Cerebellar cortex (tissue), 1 donor: ENCODE measurements around the gene CNIH2.
"Not testable (repeated sequence)": the region's sequence is repeated elsewhere in the genome, so short reads cannot be mapped to it uniquely, and the experiment has no call there.

Experiments
- DNase-seq: peaks from one replicate; pipeline ENCODE4 v3.0.0-alpha.2; 2015; ENCODE audit warnings: low spot score

CNIH2 gene

DNA sequence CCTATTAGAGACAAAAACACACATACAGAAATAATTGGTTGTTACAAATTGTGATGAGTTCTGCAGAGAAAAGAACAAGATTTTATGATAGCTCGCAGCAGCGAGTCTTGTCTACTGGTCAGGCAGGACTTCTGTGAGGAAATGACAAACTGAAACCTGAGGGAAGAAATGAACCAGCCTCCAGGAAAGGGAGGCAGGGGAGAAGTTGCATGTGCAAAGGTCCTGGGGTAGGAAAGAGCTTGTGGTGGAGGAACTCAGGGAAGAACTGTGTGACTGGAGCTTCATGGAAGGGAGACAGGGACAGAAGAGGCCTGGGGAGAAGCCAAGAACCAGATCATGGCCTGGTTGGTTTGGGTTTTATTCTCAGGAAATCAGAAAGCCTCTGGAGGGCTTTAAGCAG is 18.8 kb upstream of the CNIH2 start:
- no peak for DNase-seq

DNA sequence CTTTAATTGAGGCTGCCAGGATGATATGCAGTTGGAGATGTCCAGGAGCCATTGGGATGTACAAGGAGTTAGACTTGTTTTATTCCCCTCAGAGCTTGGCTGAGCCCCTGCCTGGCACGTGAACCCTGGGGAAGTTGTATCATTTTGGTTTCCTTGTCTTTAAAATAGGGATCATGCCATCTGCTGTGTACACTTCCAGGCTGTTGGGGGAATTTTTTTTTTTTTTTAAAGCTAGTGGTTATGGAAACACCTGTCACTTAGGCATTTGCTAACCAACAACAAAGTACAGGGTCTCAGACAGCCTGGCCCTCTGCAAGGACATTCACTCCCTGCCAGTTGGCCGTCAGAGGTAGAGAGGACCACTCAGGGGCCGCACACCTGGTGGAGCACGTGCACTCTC is 18.0 kb upstream of the CNIH2 start:
- no peak for DNase-seq

DNA sequence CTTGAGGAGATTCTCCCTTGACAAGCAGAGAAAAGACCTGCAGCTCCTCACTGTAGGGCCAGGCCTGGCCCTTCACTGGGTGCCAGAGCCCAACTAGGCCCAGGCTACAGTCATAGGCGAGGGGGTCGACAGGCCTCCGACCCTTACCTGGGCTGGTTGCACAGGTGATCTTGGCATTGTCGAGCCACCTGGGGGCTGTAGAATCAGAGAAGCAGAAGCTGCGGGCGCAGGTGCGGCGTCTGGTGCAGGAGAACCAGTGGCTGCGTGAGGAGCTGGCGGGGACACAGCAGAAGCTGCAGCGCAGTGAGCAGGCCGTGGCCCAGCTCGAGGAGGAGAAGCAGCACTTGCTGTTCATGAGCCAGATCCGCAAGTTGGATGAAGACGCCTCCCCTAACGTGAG is 16.4 kb upstream of the CNIH2 start:
- no peak for DNase-seq

DNA sequence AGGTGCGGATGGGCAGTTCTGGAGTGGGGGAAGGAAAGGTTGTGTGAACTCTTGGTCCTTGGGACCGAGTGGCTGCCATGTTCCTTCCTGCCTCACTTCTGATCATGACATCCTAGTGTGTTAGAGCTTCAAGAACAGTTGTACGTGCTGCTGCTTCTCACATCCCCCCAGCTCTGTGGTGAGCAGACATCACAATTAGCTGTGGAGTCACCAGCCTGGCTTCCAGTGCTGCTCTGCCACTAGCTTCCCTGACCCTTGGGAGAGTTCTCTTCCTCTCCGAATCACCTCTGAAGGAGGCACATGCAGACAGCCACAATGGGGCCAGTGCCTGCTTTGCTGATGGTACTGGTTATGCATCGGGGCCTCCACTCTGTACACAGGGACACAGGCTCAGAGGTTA is 15.8 kb upstream of the CNIH2 start:
- no peak for DNase-seq

DNA sequence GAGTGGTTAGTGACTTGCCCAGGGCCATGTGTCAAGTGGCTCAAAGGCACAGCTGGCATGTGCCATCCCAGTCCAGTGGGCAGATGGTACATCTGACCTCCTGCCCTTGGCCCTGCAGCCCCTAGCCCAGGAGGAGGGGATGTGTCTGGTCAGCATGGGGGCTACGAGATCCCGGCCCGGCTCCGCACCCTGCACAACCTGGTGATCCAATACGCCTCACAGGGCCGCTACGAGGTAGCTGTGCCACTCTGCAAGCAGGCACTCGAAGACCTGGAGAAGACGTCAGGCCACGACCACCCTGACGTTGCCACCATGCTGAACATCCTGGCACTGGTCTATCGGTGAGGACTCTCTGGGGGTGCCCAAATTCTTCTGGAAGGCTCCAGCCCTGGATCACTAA is 15.3 kb upstream of the CNIH2 start:
- no peak for DNase-seq

DNA sequence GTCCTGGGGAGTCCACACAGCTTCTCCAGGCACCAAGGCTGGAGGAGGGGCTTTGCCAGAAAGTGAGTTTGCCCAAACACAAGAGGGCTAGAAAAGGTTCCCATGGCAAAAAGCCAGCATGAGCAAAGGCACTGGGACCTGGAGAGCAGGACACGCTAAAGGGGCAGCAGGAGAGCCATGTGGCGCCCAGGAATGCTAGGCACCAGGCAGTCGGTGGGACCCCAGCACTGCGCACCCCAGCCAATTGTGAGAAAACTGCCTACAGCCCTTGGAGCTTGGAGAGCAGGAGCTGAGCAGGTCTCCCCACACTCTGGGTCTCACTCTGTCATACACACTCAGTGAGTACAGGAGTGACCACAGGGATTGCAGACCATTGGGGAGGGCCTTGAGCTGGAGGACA is 14.7 kb upstream of the CNIH2 start:
- DNase-seq = no peak

DNA sequence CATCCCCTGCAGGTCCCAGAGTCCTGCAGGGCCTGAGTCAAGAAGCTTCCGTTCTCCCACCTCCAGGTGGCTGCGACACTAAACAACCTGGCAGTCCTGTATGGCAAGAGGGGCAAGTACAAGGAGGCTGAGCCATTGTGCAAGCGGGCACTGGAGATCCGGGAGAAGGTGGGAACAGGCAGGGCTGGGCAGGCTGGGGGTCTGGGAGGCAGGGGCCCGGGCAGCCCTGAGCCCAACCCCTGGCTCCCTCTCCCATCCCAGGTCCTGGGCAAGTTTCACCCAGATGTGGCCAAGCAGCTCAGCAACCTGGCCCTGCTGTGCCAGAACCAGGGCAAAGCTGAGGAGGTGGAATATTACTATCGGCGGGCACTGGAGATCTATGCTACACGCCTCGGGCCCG is 14.2 kb upstream of the CNIH2 start:
- DNase-seq = no peak

DNA sequence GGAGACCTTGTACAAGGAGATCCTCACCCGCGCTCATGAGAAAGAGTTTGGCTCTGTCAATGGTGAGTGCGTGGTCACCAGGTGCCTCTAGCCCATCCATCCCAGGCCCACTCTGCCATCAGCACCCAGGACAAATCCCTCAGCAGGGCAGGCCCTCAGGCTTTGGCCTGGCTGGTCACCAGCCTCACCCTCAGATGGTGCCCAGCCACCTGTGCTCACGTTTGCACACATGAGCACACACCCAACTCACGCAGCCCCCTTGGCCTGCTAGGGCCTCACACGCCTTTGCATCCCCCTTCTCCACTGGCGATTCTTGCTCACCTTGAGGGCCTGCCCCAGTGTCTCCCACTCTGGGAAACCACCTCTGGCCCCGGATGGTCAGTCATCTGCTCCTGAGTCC is 13.6 kb upstream of the CNIH2 start:
- no peak for DNase-seq

DNA sequence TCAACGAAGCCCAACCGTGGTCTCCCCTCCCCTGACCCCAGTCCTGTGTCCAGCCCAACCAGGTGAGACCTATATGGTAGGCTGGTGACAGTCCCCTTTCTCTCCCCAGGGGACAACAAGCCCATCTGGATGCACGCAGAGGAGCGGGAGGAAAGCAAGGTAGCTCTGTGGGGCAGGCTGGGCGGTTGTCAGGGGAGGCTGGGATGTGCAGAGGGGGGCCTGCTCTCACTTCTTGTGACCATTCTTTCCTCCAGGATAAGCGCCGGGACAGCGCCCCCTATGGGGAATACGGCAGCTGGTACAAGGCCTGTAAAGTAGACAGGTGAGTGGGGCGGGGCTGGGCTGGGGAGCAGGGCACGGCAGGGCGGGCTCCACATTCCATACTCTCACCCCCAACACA is 13.1 kb upstream of the CNIH2 start:
- no peak for DNase-seq

DNA sequence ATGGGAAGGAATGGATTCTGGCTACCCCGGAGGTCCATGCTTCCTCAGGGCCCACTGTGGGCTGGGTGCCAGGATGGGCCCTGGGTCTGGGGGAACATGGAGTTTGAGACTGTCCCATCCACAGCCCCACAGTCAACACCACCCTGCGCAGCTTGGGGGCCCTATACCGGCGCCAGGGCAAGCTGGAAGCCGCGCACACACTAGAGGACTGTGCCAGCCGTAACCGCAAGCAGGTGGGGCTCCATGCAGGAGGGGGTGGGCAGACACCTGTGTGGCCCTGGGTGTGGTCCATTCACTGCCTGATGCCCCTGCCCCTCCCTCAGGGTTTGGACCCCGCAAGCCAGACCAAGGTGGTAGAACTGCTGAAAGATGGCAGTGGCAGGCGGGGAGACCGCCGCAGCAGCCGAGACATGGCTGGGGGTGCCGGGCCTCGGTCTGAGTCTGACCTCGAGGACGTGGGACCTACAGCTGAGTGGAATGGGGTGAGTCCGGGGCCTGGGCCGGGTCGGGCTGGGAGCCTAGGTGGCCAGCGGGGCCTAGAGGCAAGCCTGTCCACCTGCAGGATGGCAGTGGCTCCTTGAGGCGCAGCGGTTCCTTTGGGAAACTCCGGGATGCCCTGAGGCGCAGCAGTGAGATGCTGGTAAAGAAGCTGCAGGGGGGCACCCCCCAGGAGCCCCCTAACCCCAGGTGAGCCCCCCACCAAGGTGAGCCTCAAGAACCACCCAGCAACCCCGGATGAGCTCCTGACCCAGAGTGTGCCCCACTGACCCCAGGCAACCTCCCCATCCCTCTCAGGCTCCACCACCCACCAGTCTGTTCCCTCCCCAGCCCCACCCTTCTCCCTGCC is 12.2 kb upstream of the CNIH2 start:
- DNase-seq = no peak

DNA sequence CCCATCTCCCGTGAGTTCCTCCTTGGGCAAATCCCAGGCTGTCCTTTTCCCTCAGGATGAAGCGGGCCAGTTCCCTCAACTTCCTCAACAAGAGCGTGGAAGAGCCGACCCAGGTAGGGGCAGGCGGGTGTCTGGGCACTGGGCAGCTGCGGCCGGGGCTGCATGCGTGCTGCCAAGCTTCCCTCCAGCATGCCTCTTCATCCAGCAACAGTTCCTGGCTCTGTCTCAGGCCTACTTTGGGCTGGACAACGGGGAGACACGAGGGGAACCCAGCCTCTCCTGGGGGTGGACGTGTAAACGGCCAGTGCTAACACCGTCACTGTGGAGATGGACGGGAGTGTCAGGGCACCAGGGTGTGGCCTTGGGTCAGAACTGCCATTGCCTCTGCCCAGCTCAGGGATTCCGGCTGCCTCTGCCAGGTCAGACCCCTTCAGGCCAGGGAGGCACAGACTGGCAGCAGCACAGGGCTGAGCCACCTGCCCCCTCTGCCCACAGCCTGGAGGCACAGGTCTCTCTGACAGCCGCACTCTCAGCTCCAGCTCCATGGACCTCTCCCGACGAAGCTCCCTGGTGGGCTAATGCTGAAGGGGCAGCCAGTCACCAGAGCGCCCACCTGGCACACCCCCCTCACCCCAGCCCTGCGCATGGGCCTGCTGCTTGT is 11.5 kb upstream of the CNIH2 start:
- DNase-seq = no peak

DNA sequence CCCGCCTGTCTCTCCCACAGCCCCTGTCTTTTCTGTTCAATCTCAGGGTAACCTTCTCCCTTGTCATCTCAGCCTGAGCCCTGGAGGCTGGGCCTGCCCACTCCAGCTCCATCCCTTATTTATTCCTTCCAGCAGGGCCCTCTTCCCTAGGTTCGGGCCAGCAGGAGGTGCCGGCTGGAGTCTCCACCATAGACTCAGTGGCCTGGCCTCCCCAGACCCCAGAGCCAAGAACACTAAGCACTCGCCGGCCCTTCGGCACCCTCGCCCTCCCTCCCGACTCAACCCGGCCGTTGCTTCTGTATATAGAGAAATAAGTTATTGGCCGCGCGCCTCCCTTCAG is 11.0 kb upstream of the CNIH2 start:
- no peak for DNase-seq

DNA sequence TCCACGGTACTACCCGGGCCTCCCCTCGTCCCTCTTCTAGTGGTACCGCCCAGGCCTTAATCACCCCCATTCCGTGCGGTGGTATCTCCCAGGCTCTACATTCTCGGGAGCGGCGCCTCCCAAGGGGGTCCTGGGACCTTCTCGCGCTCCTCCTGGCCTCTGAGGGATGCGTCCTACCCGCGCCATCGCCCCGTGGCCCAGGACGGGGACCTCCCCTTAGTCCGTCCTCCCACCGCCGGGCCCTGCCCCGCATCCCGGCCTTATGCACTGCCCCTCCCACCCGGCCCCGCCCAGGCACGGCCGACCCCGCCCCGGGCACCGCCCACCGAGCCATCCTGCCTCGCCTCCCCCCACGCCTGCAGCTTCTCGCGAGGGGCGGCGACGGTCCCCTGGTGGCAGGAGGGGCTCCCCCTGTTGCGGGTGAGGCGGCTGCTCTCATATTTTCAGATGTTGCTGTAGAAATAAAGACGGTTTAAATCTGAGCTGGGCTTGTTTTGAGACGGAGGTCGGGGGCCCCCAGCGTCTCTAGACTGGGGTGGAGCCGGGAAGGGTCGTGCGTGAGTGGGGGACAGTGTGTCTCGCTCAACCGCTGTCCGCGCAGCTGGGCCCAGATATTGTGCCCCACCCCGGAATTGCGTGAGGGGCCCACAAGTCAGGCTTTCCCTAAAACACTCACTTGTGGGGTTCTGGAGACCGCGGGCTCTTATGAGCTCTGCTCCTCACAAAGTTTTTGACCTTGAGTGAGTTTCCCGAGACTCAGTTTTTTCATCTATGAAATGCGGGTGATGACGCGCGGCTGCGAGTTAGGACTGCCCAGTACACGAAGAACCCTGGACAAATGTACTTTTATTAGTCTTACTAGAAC is 10.4 kb upstream of the CNIH2 start:
- DNase-seq = peak; percentile 80

DNA sequence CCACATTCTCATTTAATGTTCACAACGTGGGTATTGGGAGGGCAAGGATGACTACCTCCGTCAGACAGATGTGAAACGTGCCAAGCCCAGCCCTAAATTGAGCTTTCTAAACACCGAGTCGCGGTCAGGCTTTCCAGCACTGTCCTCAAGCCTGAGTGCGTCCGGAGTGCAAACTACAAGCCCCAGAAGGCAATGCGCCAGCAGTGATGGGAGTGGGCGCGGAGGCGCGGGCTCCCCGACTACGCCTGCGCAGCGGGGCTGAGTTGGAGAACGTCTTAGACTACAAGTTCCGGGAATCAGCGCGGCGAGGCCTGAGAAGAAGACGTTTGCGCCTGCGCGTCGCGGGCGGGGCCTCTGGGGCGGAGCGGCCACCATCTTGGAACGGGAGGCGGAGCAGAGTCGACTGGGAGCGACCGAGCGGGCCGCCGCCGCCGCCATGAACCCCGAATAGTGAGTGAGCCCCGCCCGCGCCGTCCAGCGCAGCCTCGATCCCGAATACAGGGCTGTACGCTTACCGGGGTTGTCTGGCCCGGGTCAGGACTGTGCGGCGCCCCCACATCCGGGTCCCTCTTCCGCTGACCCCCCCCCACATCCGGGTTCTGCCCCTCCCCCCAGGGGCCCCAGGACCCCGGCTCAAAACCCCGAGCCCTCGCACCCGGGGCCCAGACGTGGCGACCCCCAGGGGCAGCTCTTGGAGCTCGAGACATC is 9.6 kb upstream of the CNIH2 start, which contains the start of gene RAB1B:
Gene RAB1B, plus strand, starts transcription at position 396 of the 708 bp plus-strand sequence. Its CDS starts 41 bp downstream, at position 437.
- DNase-seq = peak; percentile 99

DNA sequence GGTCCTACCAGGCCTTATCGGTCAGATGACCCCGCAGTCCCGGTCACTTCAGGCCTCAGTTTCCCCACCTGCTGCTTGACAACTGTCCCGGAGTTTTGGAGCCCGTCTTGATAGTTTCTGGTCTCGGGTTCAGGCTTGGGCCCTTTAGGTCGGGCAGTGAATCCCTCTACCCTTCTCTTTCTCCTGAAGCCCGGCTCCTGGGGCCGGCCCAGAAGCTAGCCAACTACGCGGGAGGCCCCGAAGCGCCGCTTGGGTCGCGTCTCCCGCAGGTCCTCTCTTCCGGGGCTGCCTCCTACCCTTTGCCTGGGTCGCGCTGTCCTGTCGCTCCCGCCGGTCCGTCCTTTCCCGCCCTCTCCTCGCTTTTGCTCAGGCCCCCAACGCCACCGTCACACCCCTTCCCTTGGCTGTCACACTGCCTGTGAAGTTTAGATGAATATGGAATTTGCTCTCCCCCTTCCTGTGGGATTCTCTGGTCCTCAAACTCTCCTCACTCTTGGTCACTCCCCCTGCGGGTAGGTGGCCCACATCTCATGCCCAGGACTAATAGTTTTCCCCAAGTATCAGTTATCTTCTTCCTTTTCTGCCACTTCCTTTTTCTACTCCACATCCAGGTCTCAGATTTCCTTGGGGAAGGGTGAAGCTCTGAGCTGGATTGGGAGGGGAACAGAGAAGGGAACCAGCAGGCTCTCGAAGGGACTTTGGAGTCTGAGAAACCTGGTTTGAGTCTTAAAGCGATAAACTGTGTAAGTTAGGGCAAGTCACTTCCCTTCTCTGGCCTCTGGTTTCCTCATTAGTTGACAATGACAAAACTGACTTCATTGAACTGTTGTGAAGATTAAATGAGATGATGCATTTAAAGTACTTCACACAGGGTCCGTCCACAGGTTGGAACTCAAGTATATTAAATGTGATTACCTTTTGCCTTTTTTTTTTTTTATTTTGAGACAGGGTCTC is 8.7 kb upstream of the CNIH2 start:
- DNase-seq = no peak

DNA sequence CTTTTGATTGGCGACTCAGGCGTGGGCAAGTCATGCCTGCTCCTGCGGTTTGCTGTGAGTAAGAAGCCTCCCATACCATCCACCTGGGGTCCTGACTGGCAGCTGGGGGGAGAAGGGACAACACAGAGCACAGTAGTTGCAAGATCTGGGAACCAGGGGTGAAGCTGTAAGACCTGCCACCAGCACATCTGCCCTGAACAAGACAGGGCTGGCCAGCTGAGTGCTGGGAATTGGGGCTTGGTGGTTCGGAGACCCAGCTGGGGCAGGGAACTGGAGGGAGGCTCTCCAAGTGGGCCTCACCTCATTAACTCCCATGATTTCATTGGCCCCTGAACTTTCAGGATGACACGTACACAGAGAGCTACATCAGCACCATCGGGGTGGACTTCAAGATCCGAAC is 6.2 kb upstream of the CNIH2 start:
- no peak for DNase-seq

DNA sequence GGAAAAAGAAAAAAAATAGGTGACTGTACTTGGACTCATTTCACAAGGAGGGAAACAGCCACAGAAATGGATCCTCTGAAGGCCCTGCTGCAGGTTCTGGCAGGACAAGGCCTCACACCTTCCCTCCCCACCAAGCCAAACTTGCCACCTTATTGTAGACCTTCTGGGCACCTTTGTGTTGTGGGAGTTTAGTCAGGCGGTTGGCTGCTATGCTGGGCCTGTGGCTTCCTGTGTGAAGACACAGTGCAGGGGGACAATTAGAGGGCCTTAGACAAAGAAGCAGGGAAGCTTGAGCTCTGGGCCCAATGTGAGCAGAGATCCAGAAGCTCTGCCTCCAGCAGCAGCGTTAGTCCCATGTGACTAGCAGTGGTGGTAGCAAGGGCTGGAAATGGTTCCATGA is 5.4 kb upstream of the CNIH2 start:
- DNase-seq = no peak

DNA sequence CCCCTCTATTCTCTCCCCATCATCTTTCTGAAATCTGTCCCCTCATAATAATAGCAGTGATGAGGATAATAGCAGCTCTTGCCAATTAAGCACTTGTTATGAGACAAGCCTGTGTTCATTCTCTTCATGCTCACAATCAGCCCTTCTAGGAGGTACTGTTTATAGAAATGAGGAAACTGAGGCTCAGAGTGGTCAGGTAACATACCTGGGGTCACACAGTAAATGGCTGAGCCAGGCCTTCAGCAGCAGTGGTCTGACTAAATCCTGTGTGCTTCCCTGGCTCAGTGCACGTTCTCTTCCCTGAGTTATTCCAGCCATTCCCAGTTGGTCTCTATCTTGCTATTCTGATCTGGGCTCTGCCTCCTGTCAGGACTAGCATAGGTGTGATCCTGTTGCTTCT is 3.8 kb upstream of the CNIH2 start:
- no peak for DNase-seq

DNA sequence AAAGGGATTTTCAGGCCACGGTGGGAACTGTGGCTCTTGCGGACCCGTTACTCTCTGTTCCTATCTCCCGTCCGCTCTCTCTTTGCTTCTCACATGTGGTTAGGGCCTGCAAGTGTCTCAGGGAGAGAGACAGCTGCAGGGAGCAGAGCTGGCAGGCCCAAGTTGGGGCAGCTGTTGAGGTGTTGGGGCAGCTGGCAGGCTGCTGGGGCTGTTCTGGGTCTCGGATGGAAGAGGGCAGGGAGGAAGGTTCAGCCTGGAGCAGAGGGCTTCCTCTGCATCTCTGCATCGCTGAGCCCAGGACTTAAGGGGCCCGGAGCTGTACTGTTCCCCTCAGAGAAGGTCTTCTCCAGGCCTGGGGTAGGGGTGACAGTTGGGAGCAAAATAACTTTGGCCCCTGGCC is 2.6 kb upstream of the CNIH2 start:
- DNase-seq = no peak

DNA sequence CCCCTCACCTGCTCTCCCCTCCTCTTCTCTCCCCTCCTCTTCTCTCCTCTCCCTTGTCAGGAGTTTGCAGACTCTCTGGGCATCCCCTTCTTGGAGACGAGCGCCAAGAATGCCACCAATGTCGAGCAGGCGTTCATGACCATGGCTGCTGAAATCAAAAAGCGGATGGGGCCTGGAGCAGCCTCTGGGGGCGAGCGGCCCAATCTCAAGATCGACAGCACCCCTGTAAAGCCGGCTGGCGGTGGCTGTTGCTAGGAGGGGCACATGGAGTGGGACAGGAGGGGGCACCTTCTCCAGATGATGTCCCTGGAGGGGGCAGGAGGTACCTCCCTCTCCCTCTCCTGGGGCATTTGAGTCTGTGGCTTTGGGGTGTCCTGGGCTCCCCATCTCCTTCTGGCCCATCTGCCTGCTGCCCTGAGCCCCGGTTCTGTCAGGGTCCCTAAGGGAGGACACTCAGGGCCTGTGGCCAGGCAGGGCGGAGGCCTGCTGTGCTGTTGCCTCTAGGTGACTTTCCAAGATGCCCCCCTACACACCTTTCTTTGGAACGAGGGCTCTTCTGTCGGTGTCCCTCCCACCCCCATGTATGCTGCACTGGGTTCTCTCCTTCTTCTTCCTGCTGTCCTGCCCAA is 1.9 kb upstream of the CNIH2 start:
- no peak for DNase-seq

DNA sequence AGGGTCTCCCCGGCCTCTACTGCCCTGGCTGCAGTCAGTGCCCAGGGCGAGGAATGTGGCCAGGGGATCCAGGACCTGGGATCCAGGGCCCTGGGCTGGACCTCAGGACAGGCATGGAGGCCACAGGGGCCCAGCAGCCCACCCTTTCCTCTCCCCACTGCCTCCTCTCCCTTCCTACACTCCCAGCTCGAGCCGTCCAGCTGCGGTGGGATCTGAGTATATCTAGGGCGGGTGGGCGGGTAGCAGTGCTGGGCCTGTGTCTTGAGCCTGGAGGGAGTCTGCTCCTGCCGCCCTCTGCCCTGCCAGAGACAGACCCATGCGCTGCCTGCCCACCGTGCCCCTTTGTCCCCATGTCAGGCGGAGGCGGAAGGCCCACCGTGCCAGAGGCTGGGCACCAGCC is 1.4 kb upstream of the CNIH2 start:
- DNase-seq = not testable (repeated sequence)
